CD4-positive, alpha-beta T cell (primary cell): ENCODE results near the gene DMPK. TPM values are rescaled to one million over a fixed set of nuclear protein-coding genes. Genes with fewer than 3 reads are reported as not detected.
"Not testable (repeated sequence)": the region's sequence is repeated elsewhere in the genome, so short reads cannot be mapped to it uniquely, and the experiment has no call there.

ENCODE experiments used
- ATAC-seq: fragments of 200-7000 bp; cut with Tn5 transposase; one replicate; pipeline ENCODE4 v1.10.0; 2022; ENCODE audit warnings: mild to moderate bottlenecking; ENCODE audit not compliant: poor library complexity
- CTCF ChIA-PET: fragments of 350-600 bp; sonication (Branson Sonifier 250); formaldehyde crosslinking; loops from one replicate; lab custom pipeline; 2021; ENCODE audit warnings: antibody characterized with exemption, inconsistent platforms; lab: Charles Lee
- POLR2A ChIA-PET: fragments of 350-600 bp; sonication (Branson Sonifier 250); formaldehyde crosslinking; loops from one replicate; lab custom pipeline; 2021; ENCODE audit warnings: antibody characterized with exemption, inconsistent platforms; lab: Charles Lee
- DNase-seq, 14 experiments: peaks; one replicate each; pipeline ENCODE4 v3.0.0-alpha.2; 2013 to 2020; ENCODE audit warnings: mixed read lengths in 2 of 14
- H3K27ac ChIP-seq, 2 donors: one replicate each; pipeline versions ENCODE4 v1.5.1 to v1.7.0; 2013; ENCODE audit warnings: low read length in 2 of 2, low read depth in 1 of 2, mild to moderate bottlenecking in 1 of 2
- H3K27me3 ChIP-seq, 2 experiments: 1 replicate in 1 of 2; 2 replicates in 1 of 2; pipeline versions ENCODE4 v1.6.1 to v1.7.0; 2013; ENCODE audit warnings: low read length in 2 of 2, control low read depth in 1 of 2, mild to moderate bottlenecking in 1 of 2, moderate library complexity in 1 of 2; ENCODE audit not compliant: insufficient read depth in 2 of 2, control insufficient read depth in 1 of 2
- H3K36me3 ChIP-seq: one replicate; pipeline ENCODE4 v1.6.1; 2013; ENCODE audit warnings: low read length, control low read depth; ENCODE audit not compliant: insufficient read depth
- H3K4me1 ChIP-seq: one replicate; pipeline ENCODE4 v1.6.1; 2013; ENCODE audit warnings: low read length, control low read depth; ENCODE audit not compliant: insufficient read depth
- H3K4me3 ChIP-seq: one replicate; pipeline ENCODE4 v1.5.1; 2013; ENCODE audit warnings: mild to moderate bottlenecking, low read length, moderate library complexity
- H3K9me3 ChIP-seq, 2 experiments: 1 replicate in 1 of 2; 2 replicates in 1 of 2; pipeline versions ENCODE4 v1.6.1 to v1.7.0; 2013; ENCODE audit warnings: low read length in 2 of 2, mild to moderate bottlenecking in 2 of 2, control low read depth in 1 of 2, moderate library complexity in 1 of 2; ENCODE audit not compliant: control insufficient read depth in 1 of 2, insufficient read depth in 1 of 2
- H3K27ac Mint-ChIP-seq: one replicate; pipeline ENCODE4 v1.8.0; 2020; ENCODE audit warnings: mixed read lengths
- H3K27me3 Mint-ChIP-seq: one replicate; pipeline ENCODE4 v1.8.0; 2021; ENCODE audit warnings: mixed read lengths
- H3K36me3 Mint-ChIP-seq: one replicate; pipeline ENCODE4 v1.8.0; 2021; ENCODE audit warnings: low read depth, mixed read lengths
- H3K4me1 Mint-ChIP-seq: one replicate; pipeline ENCODE4 v1.8.0; 2021; ENCODE audit warnings: low read depth, mixed read lengths
- H3K4me3 Mint-ChIP-seq: one replicate; pipeline ENCODE4 v1.8.0; 2020; ENCODE audit warnings: mild to moderate bottlenecking, mixed read lengths
- H3K9me3 Mint-ChIP-seq: one replicate; pipeline ENCODE4 v1.8.0; 2020; ENCODE audit warnings: mixed read lengths
- CTCF ChIP-seq: fragments of 200-600 bp; IDR thresholded peaks from one replicate; pipeline ENCODE4 v1.8.0; 2022; ENCODE audit warnings: antibody characterized with exemption, mild to moderate bottlenecking
- intact Hi-C, 2 experiments: fragments of 100-400 bp; cut with DNase I in 1 of 2; cut with micrococcal nuclease in 1 of 2; formaldehyde crosslinking; loops; one replicate each; pipeline versions ENCODE4 v1.15.1 to v1.9.0; 2023 to 2025; cut with DNase I, micrococcal nuclease
- total RNA-seq, 174 experiments: library from RNA in 2 of 174; stranded (reverse) in 2 of 174; gene quantifications; one replicate each; pipeline ENCODE4 v1.2.3 and lab custom pipeline; 2021 to 2026

The DMPK gene
- total RNA-seq, 2 experiments from 2014 or later, result 24.0 to 24.9 TPM

DNA sequence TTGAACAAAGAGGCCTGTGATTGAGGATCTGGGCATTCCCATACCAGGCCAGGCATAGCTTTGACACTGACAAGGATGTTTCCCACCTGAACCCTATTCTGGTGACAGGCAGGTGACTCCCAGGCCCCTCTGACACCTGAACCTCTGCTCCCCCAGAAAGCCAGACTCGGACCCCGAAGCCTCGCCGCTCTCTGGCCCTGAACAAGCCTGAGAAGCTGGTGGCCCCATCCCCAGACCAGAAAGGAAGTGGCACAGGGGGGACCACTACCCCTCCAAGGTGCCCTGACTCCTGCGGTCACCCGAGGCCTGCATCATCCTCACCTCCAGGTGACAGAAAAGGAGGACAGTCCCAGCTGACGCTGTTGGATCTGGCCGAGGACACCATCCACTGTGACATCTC is 28.0 kb downstream of the DMPK start:
- TF ChIP-seq CTCF, result no peak
- no peaks in the 10 kb centered on the region for H3K36me3 Mint-ChIP-seq
- DNase-seq (no peak), ATAC-seq (no peak)
- no peaks in the 10 kb centered on the region for H3K27me3 Mint-ChIP-seq
- intact Hi-C loops, result no loop called here
- no peaks in the 10 kb centered on the region for H3K9me3 Mint-ChIP-seq
- Histone ChIP-seq H3K4me3 (no peak overlapping the region), H3K9me3 (no peaks in the 10 kb centered on the region), H3K27me3 (no peaks in the 10 kb centered on the region), H3K4me1 (no peaks in the 10 kb centered on the region), H3K36me3 (no peaks in the 10 kb centered on the region), H3K27ac (no peak overlapping the region)
- H3K4me1 Mint-ChIP-seq, result no peaks in the 10 kb centered on the region
- CTCF ChIA-PET, result interaction anchor here (0.7 kb wide), 1 partner anchor 262 kb away, joined by 3 read pairs; no protein-coding TSS in a partner anchor
- POLR2A ChIA-PET, result interaction anchor here (0.7 kb wide), 1 partner anchor 14 kb away, joined by 3 read pairs; no protein-coding TSS in a partner anchor
- no peak overlapping the region for H3K4me3 Mint-ChIP-seq
- no peak overlapping the region for H3K27ac Mint-ChIP-seq

DNA sequence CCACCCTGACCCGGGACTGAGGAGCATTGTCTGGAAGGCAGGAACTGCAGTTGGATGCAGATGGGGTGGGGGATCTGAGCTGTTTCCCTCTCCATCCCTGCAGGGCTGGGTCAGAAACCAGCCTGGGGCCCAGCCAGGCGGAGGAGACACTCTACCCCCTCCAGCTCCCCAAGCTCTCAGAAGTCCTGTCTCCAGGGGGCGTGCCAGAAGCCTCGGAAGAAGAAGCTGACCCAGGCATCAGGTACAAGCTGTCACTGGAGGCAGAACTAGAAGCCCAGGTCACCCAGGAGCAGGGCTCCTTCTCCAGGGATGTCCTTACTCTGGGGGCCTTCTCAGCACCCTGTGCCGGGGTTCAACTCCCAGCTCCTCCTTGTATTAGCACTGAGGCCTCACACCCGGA is 28.7 kb downstream of the DMPK start:
- Histone ChIP-seq H3K27me3 (no peaks in the 10 kb centered on the region), H3K27ac (no peak overlapping the region), H3K36me3 (no peaks in the 10 kb centered on the region), H3K9me3 (no peaks in the 10 kb centered on the region), H3K4me1 (no peaks in the 10 kb centered on the region), H3K4me3 (no peak overlapping the region)
- no peaks in the 10 kb centered on the region for H3K4me1 Mint-ChIP-seq
- no peak for TF ChIP-seq CTCF
- H3K9me3 Mint-ChIP-seq, result no peaks in the 10 kb centered on the region
- intact Hi-C loops, result no loop called here
- no peak overlapping the region for H3K27ac Mint-ChIP-seq
- DNase-seq (no peak), ATAC-seq (no peak)
- no peaks in the 10 kb centered on the region for H3K36me3 Mint-ChIP-seq
- POLR2A ChIA-PET, result interaction anchor here (0.6 kb wide), 1 partner anchor 343 kb away, joined by 3 read pairs; no protein-coding TSS in a partner anchor
- CTCF ChIA-PET, result no interaction called here
- H3K27me3 Mint-ChIP-seq, result no peaks in the 10 kb centered on the region
- no peak overlapping the region for H3K4me3 Mint-ChIP-seq

GRCh38 chr19:45752639-45753038 is 29.7 kb downstream of the DMPK start:
- Mint-ChIP-seq H3K9me3 (no peaks in the 10 kb centered on the region), H3K36me3 (no peaks in the 10 kb centered on the region), H3K27ac (no peak overlapping the region), H3K4me3 (no peak overlapping the region), H3K4me1 (no peaks in the 10 kb centered on the region), H3K27me3 (peaks cover under 1% of the 10 kb centered on the region)
- no peak for TF ChIP-seq CTCF
- no peak for DNase-seq
- H3K27me3 ChIP-seq, result no peaks in the 10 kb centered on the region
- no peak for ATAC-seq
- no peaks in the 10 kb centered on the region for H3K9me3 ChIP-seq
- no peak overlapping the region for H3K27ac ChIP-seq
- ChIA-PET CTCF (interaction anchor here (0.7 kb wide), 1 partner anchor 194 kb away, joined by 3 read pairs; no protein-coding TSS in a partner anchor), POLR2A (interaction anchor here (0.7 kb wide), 1 partner anchor 43 kb away, joined by 3 read pairs; no protein-coding TSS in a partner anchor)
- no peak overlapping the region for H3K4me3 ChIP-seq
- H3K36me3 ChIP-seq, result no peaks in the 10 kb centered on the region
- H3K4me1 ChIP-seq, result no peaks in the 10 kb centered on the region
- intact Hi-C loops, result no loop called here

- H3K36me3 ChIP-seq, H3K27ac Mint-ChIP-seq, H3K4me3 ChIP-seq, H3K27me3 Mint-ChIP-seq, H3K27me3 ChIP-seq, DNase-seq, H3K9me3 ChIP-seq, H3K4me1 Mint-ChIP-seq, ATAC-seq, H3K36me3 Mint-ChIP-seq, intact Hi-C loops, H3K9me3 Mint-ChIP-seq, POLR2A ChIA-PET, H3K4me3 Mint-ChIP-seq, H3K4me1 ChIP-seq, H3K27ac ChIP-seq: not testable (repeated sequence)
- CTCF ChIA-PET, result interaction anchor here (0.6 kb wide), 1 partner anchor 47 kb away, joined by 3 read pairs; no protein-coding TSS in a partner anchor
Measured at GRCh38 chr19:45751483-45751882, 30.8 kb downstream of the DMPK start.
